H9 (cell line): ENCODE measurements around the gene LINC01488. TPM values are rescaled to one million over a fixed set of nuclear protein-coding genes. Genes with fewer than 3 reads are reported as not detected.

Experiments used
- DNase-seq: peaks from one replicate; pipeline ENCODE4 v3.0.0-alpha.2; 2017
- H2AFZ ChIP-seq: one replicate; pipeline ENCODE4 v1.6.1; 2013; ENCODE audit warnings: mild to moderate bottlenecking, low read length, control low read depth, moderate library complexity
- H2AK5ac ChIP-seq: 2 replicates; pipeline ENCODE4 v1.6.1; 2013; ENCODE audit warnings: low read length, control low read depth, mixed read lengths; ENCODE audit not compliant: insufficient read length
- H2BK120ac ChIP-seq: one replicate; pipeline ENCODE4 v1.6.1; 2013; ENCODE audit warnings: low read depth, mild to moderate bottlenecking, low read length, control low read depth, inconsistent platforms; ENCODE audit not compliant: poor library complexity, severe bottlenecking
- H2BK12ac ChIP-seq: 2 replicates; pipeline ENCODE4 v1.6.1; 2013; ENCODE audit warnings: low read length, control low read depth, mixed read lengths, low read depth; ENCODE audit not compliant: insufficient read length
- H2BK15ac ChIP-seq: 2 replicates; pipeline ENCODE4 v1.6.1; 2013; ENCODE audit warnings: low read depth, low read length, control low read depth
- H2BK20ac ChIP-seq: one replicate; pipeline ENCODE4 v1.6.1; 2013; ENCODE audit warnings: low read depth, mild to moderate bottlenecking, low read length, control low read depth, inconsistent platforms; ENCODE audit not compliant: poor library complexity, severe bottlenecking
- H2BK5ac ChIP-seq: 2 replicates; pipeline ENCODE4 v1.6.1; 2013; ENCODE audit warnings: low read length, control low read depth, mixed read lengths; ENCODE audit not compliant: insufficient read length
- H3K14ac ChIP-seq: 2 replicates; pipeline ENCODE4 v1.6.1; 2013; ENCODE audit warnings: low read length, control low read depth; ENCODE audit not compliant: insufficient read depth
- H3K18ac ChIP-seq: 2 replicates; pipeline ENCODE4 v1.6.1; 2013; ENCODE audit warnings: low read depth, mild to moderate bottlenecking, mixed read lengths, low read length, control low read depth; ENCODE audit not compliant: insufficient read length
- H3K23ac ChIP-seq: 2 replicates; pipeline ENCODE4 v1.6.1; 2013; ENCODE audit warnings: low read length, control low read depth, mixed read lengths, low read depth; ENCODE audit not compliant: insufficient read length
- H3K23me2 ChIP-seq: 2 replicates; pipeline ENCODE4 v1.6.1; 2013; ENCODE audit warnings: low read depth, mild to moderate bottlenecking, mixed read lengths, low read length, control low read depth; ENCODE audit not compliant: insufficient read length, poor library complexity, severe bottlenecking
- H3K27ac ChIP-seq: 2 replicates; pipeline ENCODE4 v1.5.1; 2013; ENCODE audit warnings: low read length, control low read depth, mixed read lengths, low read depth; ENCODE audit not compliant: insufficient read length
- H3K27me3 ChIP-seq: 2 replicates; pipeline ENCODE4 v1.6.1; 2013; ENCODE audit warnings: low read length, control low read depth, inconsistent platforms; ENCODE audit not compliant: insufficient read depth
- H3K4ac ChIP-seq: 2 replicates; pipeline ENCODE4 v1.6.1; 2013; ENCODE audit warnings: low read depth, mild to moderate bottlenecking, control low read depth, inconsistent platforms, low read length, moderate library complexity
- H3K4me1 ChIP-seq: 2 replicates; pipeline ENCODE4 v1.6.1; 2013; ENCODE audit warnings: low read length, control low read depth, inconsistent platforms; ENCODE audit not compliant: insufficient read depth
- H3K4me2 ChIP-seq: 2 replicates; pipeline ENCODE4 v1.6.1; 2013; ENCODE audit warnings: low read length, control low read depth, mixed read lengths; ENCODE audit not compliant: insufficient read length, insufficient read depth
- H3K56ac ChIP-seq: 2 replicates; pipeline ENCODE4 v1.6.1; 2013; ENCODE audit warnings: low read depth, mild to moderate bottlenecking, mixed read lengths, low read length, control low read depth; ENCODE audit not compliant: insufficient read length
- H3K79me1 ChIP-seq: 2 replicates; pipeline ENCODE4 v1.6.1; 2013; ENCODE audit warnings: low read depth, mild to moderate bottlenecking, moderate library complexity, low read length, control low read depth, inconsistent platforms; ENCODE audit not compliant: insufficient read depth, poor library complexity, severe bottlenecking
- H3K79me2 ChIP-seq: 2 replicates; pipeline ENCODE4 v1.6.1; 2013; ENCODE audit warnings: low read length, control low read depth, inconsistent platforms; ENCODE audit not compliant: insufficient read depth
- H3K9ac ChIP-seq: 2 replicates; pipeline ENCODE4 v1.6.1; 2013; ENCODE audit warnings: low read length, control low read depth, mixed read lengths; ENCODE audit not compliant: insufficient read length; ENCODE audit errors: extremely low read depth
- H3K9me3 ChIP-seq: one replicate; pipeline ENCODE4 v1.6.1; 2013; ENCODE audit warnings: low read depth, low read length, inconsistent platforms; ENCODE audit not compliant: control insufficient read depth
- H3T11ph ChIP-seq: one replicate; pipeline ENCODE4 v1.6.1; 2013; ENCODE audit warnings: mild to moderate bottlenecking, low read length, control low read depth, inconsistent platforms
- H4K20me1 ChIP-seq: one replicate; pipeline ENCODE4 v1.6.1; 2013; ENCODE audit not compliant: control insufficient read depth, insufficient read length, insufficient read depth
- H4K5ac ChIP-seq: 2 replicates; pipeline ENCODE4 v1.6.1; 2013; ENCODE audit warnings: low read depth, mild to moderate bottlenecking, mixed read lengths, low read length, control low read depth; ENCODE audit not compliant: insufficient read length
- H4K8ac ChIP-seq: replicated peaks from 2 replicates; pipeline ENCODE4 v1.6.1; 2013; ENCODE audit warnings: low read length, control low read depth, mixed read lengths, low read depth; ENCODE audit not compliant: insufficient read length
- H4K91ac ChIP-seq: 2 replicates; pipeline ENCODE4 v1.6.1; 2013; ENCODE audit warnings: low read depth, mild to moderate bottlenecking, moderate library complexity, mixed read lengths, low read length, control low read depth; ENCODE audit not compliant: insufficient read length
- H3K27ac Mint-ChIP-seq, 3 experiments: 2 replicates in 2 of 3; 3 replicates in 1 of 3; pipeline ENCODE4 v1.8.0; 2020 to 2021; ENCODE audit warnings: mixed read lengths in 3 of 3, mild to moderate bottlenecking in 1 of 3, moderate library complexity in 1 of 3
- H3K27me3 Mint-ChIP-seq: 2 replicates; pipeline ENCODE4 v1.8.0; 2021; ENCODE audit warnings: low read depth, mild to moderate bottlenecking, moderate library complexity, mixed read lengths
- H3K36me3 Mint-ChIP-seq, 3 experiments: 2 replicates in 2 of 3; 3 replicates in 1 of 3; pipeline ENCODE4 v1.8.0; 2020 to 2021; ENCODE audit warnings: low read depth in 3 of 3, mixed read lengths in 3 of 3; ENCODE audit not compliant: insufficient read depth in 1 of 3
- H3K4me1 Mint-ChIP-seq, 2 experiments: 2 replicates each; pipeline ENCODE4 v1.8.0; 2020; ENCODE audit warnings: mixed read lengths in 2 of 2
- H3K4me3 Mint-ChIP-seq, 2 experiments: 2 replicates in 1 of 2; 3 replicates in 1 of 2; pipeline ENCODE4 v1.8.0; 2020 to 2021; ENCODE audit warnings: mild to moderate bottlenecking in 2 of 2, mixed read lengths in 2 of 2, moderate library complexity in 1 of 2
- H3K9me3 Mint-ChIP-seq, 2 experiments: 2 replicates in 1 of 2; 3 replicates in 1 of 2; pipeline ENCODE4 v1.8.0; 2020; ENCODE audit warnings: mild to moderate bottlenecking in 2 of 2, mixed read lengths in 2 of 2, moderate library complexity in 1 of 2
- CTCF ChIP-seq: fragments of 200-600 bp; sonication (generic); conservative IDR thresholded peaks from 3 replicates; pipeline ENCODE4 v1.8.0; 2021; ENCODE audit warnings: antibody characterized with exemption, mild to moderate bottlenecking
- WGBS: extraction: QIAGEN DNeasy Blood & Tissue Kit; methylation state at CpG from one replicate; pipeline ENCODE4 v1.1.7; 2013; ENCODE audit warnings: missing lambda C conversion rate, low lambda C conversion rate, mixed read lengths; ENCODE audit not compliant: insufficient read length; ENCODE audit errors: extremely low coverage; 5-methylcytosine and 5-hydroxymethylcytosine counted together
- total RNA-seq: library from RNA; stranded (reverse); gene quantifications from 2 replicates; pipeline ENCODE4 v1.2.1, GENCODE V29; 2021

The LINC01488 gene
- total RNA-seq, 1 experiment from 2014 or later: not detected

GRCh38 chr11:69489746-69490365, 8.4 kb downstream of the LINC01488 start:
- Histone ChIP-seq H4K8ac (no peak overlapping the region), H3K9me3 (no peaks in the 10 kb centered on the region), H3K27ac (no peak overlapping the region), H2BK5ac (no peak overlapping the region), H4K5ac (no peak overlapping the region), H4K20me1 (no peaks in the 10 kb centered on the region), H3K23me2 (no peaks in the 10 kb centered on the region), H3K79me2 (no peaks in the 10 kb centered on the region), H2AK5ac (no peak overlapping the region), H3K79me1 (no peaks in the 10 kb centered on the region), H2BK120ac (no peak overlapping the region), H2AFZ (no peak overlapping the region), H3K23ac (no peak overlapping the region), H3K4me1 (no peaks in the 10 kb centered on the region), H2BK12ac (no peak overlapping the region), H2BK15ac (no peak overlapping the region), H3K27me3 (no peaks in the 10 kb centered on the region), H3T11ph (no peak overlapping the region), H3K14ac (no peak overlapping the region), H3K9ac (no peak overlapping the region), H2BK20ac (no peak overlapping the region), H3K4ac (no peak overlapping the region), H3K56ac (no peak overlapping the region), H3K4me2 (no peak overlapping the region), H3K18ac (no peak overlapping the region), H4K91ac (no peak overlapping the region)
- no peak for TF ChIP-seq CTCF
- WGBS: no CpG with 5 or more reads among the region's 11 CpGs
- no peak for DNase-seq
- H3K27ac Mint-ChIP-seq: no peak overlapping the region
- H3K4me1 Mint-ChIP-seq: peaks cover 8 to 12% of the 10 kb centered on the region in 2 experiments
- H3K9me3 Mint-ChIP-seq: no peaks in the 10 kb centered on the region
- H3K27me3 Mint-ChIP-seq: peaks cover 8% of the 10 kb centered on the region
- no peaks in the 10 kb centered on the region for H3K36me3 Mint-ChIP-seq
- no peak overlapping the region for H3K4me3 Mint-ChIP-seq
